H54 (cell line): ENCODE measurements around the gene ALOXE3.
A peak's percentile ranks its signal among the peaks of the same experiment; 100 is the strongest.

Experiments used
- DNase-seq: peaks from one replicate; pipeline ENCODE4 v3.0.0; 2011; ENCODE audit warnings: low spot score, mixed read lengths; ENCODE audit not compliant: insufficient read length
- FAIRE-seq: peaks from 3 replicates; lab custom pipeline; 2011; peaks lifted over from hg19 to GRCh38; lab: Jason Lieb, UNC
- POLR2A ChIP-seq: IDR thresholded peaks from 2 replicates; pipeline ENCODE4 v1.6.1; 2011; ENCODE audit warnings: low read depth, mild to moderate bottlenecking, low read length

The ALOXE3 gene

GRCh38 chr17:8158267-8159031 is 40.1 kb upstream of the ALOXE3 start:
- no peak for TF ChIP-seq POLR2A
- peak; percentile 87 for DNase-seq
- no peak for FAIRE-seq

GRCh38 chr17:8156246-8156992 is 38.1 kb upstream of the ALOXE3 start:
- FAIRE-seq (peak; percentile 90), DNase-seq (peak; percentile 98)
- TF ChIP-seq POLR2A: peak; percentile 41; the same call in 1 of the 2 replicates

- FAIRE-seq: no peak
- no peak for TF ChIP-seq POLR2A
- no peak for DNase-seq
These were observed 37.6 kb upstream of the ALOXE3 start for GRCh38 chr17:8155996-8156245.

GRCh38 chr17:8155231-8155995 is 37.1 kb upstream of the ALOXE3 start:
- FAIRE-seq (no peak), DNase-seq (no peak)
- no peak for TF ChIP-seq POLR2A

- FAIRE-seq (no peak), DNase-seq (no peak)
- no peak for TF ChIP-seq POLR2A
These were observed 36.4 kb upstream of the ALOXE3 start for GRCh38 chr17:8154608-8155155.

- FAIRE-seq: peak; percentile 77
- peak; percentile 23; the same call in 1 of the 2 replicates for TF ChIP-seq POLR2A
- DNase-seq: peak; percentile 74
These were observed 35.8 kb upstream of the ALOXE3 start for GRCh38 chr17:8153957-8154607.

GRCh38 chr17:8153525-8153956 is 35.2 kb upstream of the ALOXE3 start:
- TF ChIP-seq POLR2A: no peak
- DNase-seq (peak; percentile 66), FAIRE-seq (peak; percentile 33)

- FAIRE-seq (no peak), DNase-seq (no peak)
- no peak for TF ChIP-seq POLR2A
These were observed 34.7 kb upstream of the ALOXE3 start for GRCh38 chr17:8153031-8153451.

GRCh38 chr17:8152112-8152775 is 33.9 kb upstream of the ALOXE3 start, which contains the start of gene PER1:
Gene PER1, minus strand, starts transcription at chr17:8152404. Its CDS starts 1,698 bp downstream, at chr17:8150706.
- FAIRE-seq: no peak
- DNase-seq: peak; percentile 90
- peak; percentile 79 for TF ChIP-seq POLR2A

- TF ChIP-seq POLR2A: no peak
- DNase-seq (no peak), FAIRE-seq (no peak)
These were observed 33.4 kb upstream of the ALOXE3 start for GRCh38 chr17:8151641-8152111.

- peak; percentile 38; the same call in 1 of the 2 replicates for TF ChIP-seq POLR2A
- no peak for DNase-seq
- FAIRE-seq: no peak
These were observed 32.9 kb upstream of the ALOXE3 start for GRCh38 chr17:8151120-8151640.
